Upper lobe of left lung (tissue), 6 donors: ENCODE data around the gene RGL4. TPM values are rescaled to one million over a fixed set of nuclear protein-coding genes. Genes with fewer than 3 reads are reported as not detected.
A peak's percentile ranks its signal among the peaks of the same experiment; 100 is the strongest.

ENCODE experiments used
- ATAC-seq, 2 donors: fragments of 200-7000 bp; cut with Tn5 transposase; one replicate each; pipeline ENCODE4 v1.9.1; 2022; ENCODE audit warnings: mild to moderate bottlenecking in 2 of 2, moderate library complexity in 2 of 2; ENCODE audit not compliant: low FRiP score in 2 of 2
- DNase-seq, 2 donors: peaks; one replicate each; pipeline ENCODE4 v3.0.0-alpha.2; 2019 to 2020
- H3K27ac ChIP-seq, 4 donors: fragments of 200-600 bp; sonication (generic); one replicate each; pipeline ENCODE4 v1.5.1; 2016 to 2019
- H3K27me3 ChIP-seq, 4 donors: fragments of 200-600 bp; sonication (generic); one replicate each; pipeline ENCODE4 v1.5.1; 2017 to 2019
- H3K36me3 ChIP-seq, 4 donors: fragments of 200-600 bp; sonication (generic); one replicate each; pipeline ENCODE4 v1.5.1; 2016 to 2019
- H3K4me1 ChIP-seq, 4 donors: fragments of 200-600 bp; sonication (generic); one replicate each; pipeline ENCODE4 v1.5.1; 2018 to 2019
- H3K4me3 ChIP-seq, 4 donors: fragments of 200-600 bp; sonication (generic); one replicate each; pipeline ENCODE4 v1.5.1; 2017 to 2019; ENCODE audit warnings: mild to moderate bottlenecking in 2 of 4, moderate library complexity in 1 of 4
- H3K9me3 ChIP-seq, 4 donors: fragments of 200-600 bp; sonication (generic); one replicate each; pipeline ENCODE4 v1.5.1; 2018 to 2019
- CTCF ChIP-seq, 6 experiments: fragments of 450-650 bp in 4 of 6; fragments of 200-600 bp in 2 of 6; sonication (generic) in 2 of 6; IDR thresholded peaks; one replicate each; pipeline ENCODE4 v1.5.1; 2016 to 2019; ENCODE audit warnings: antibody characterized with exemption in 6 of 6
- EP300 ChIP-seq, 4 donors: sonication (generic); formaldehyde crosslinking; IDR thresholded peaks; one replicate each; pipeline ENCODE4 v1.5.1; 2017; ENCODE audit warnings: antibody characterized with exemption in 4 of 4, control low read depth in 2 of 4
- POLR2A ChIP-seq, 4 donors: fragments of 450-650 bp; IDR thresholded peaks; one replicate each; pipeline ENCODE4 v1.5.1; 2016 to 2017; ENCODE audit warnings: antibody characterized with exemption in 4 of 4, mild to moderate bottlenecking in 2 of 4
- POLR2AphosphoS5 ChIP-seq, 2 donors: sonication (generic); formaldehyde crosslinking; IDR thresholded peaks; one replicate each; pipeline ENCODE4 v1.5.1; 2017; ENCODE audit warnings: antibody characterized with exemption in 2 of 2
- WGBS, 2 donors: methylation state at CpG; one replicate each; pipeline ENCODE4 v1.1.5; 2017 to 2018; 5-methylcytosine and 5-hydroxymethylcytosine counted together
- total RNA-seq, 6 donors: library from RNA; depleted of rRNA in 4 of 6; stranded (reverse); fragments of >200 nt in 4 of 6; gene quantifications; one replicate each; pipeline versions ENCODE4 v1.1.0 to v1.2.1, GENCODE V29; 2016 to 2021
- donor health status: DM: no; HTN: no; CAD: no; lungs with moderate emphysema.
- donor health status: DM: no; HTN: yes; CAD: no; lungs with severe emphysema.

The RGL4 gene
- total RNA-seq, 6 donors from 2014 or later: 0.67 to 4.0 (median 2.6) TPM; not detected in 1

GRCh38 chr22:23677701-23677995 lies 13.2 kb upstream of the RGL4 start:
- Histone ChIP-seq H3K9me3 (no peaks in the 10 kb centered on the region), H3K4me3 (no peak overlapping the region), H3K4me1 (peaks cover 3 to 13% (median 8%) of the 10 kb centered on the region in 4 donors), H3K27ac (no peak overlapping the region), H3K27me3 (no peaks in the 10 kb centered on the region), H3K36me3 (peaks cover 0 to 18% (median 11%) of the 10 kb centered on the region in 4 donors)
- TF ChIP-seq POLR2A (IDR thresholded peaks at IDR 0.05): no peak
- TF ChIP-seq EP300 (IDR thresholded peaks at IDR 0.05): no peak
- TF ChIP-seq POLR2AphosphoS5 (IDR thresholded peaks at IDR 0.05): no peak
- no peak for TF ChIP-seq CTCF (IDR thresholded peaks at IDR 0.05)
- DNase-seq: no peak
- no peak for ATAC-seq
- 95 to 98% methylated on average over 6 of the region's 6 CpGs for WGBS, 2 donors

- H3K36me3 ChIP-seq: peaks cover 0 to 23% (median 15%) of the 10 kb centered on the region in 4 donors
- H3K4me1 ChIP-seq: peaks cover 3 to 13% (median 8%) of the 10 kb centered on the region in 4 donors
- no peak for TF ChIP-seq CTCF (IDR thresholded peaks at IDR 0.05)
- ATAC-seq: no peak
- H3K27me3 ChIP-seq: no peaks in the 10 kb centered on the region
- H3K9me3 ChIP-seq: no peaks in the 10 kb centered on the region
- 95 to 96% methylated on average over 6 of the region's 6 CpGs for WGBS, 2 donors
- DNase-seq: no peak
- H3K4me3 ChIP-seq: no peak overlapping the region
- no peak overlapping the region for H3K27ac ChIP-seq
These were observed 12.7 kb upstream of the RGL4 start for GRCh38 chr22:23678133-23678532.

GRCh38 chr22:23681026-23681809 lies 9.6 kb upstream of the RGL4 start:
- TF ChIP-seq CTCF (IDR thresholded peaks at IDR 0.05) (no peak), POLR2AphosphoS5 (IDR thresholded peaks at IDR 0.05) (no peak), EP300 (IDR thresholded peaks at IDR 0.05) (no peak), POLR2A (IDR thresholded peaks at IDR 0.05) (no peak)
- no peak for ATAC-seq
- 89 to 97% methylated on average over 3 to 4 of the region's 5 CpGs for WGBS, 2 donors
- Histone ChIP-seq H3K27ac (no peak overlapping the region), H3K36me3 (peaks cover 0 to 32% (median 20%) of the 10 kb centered on the region in 4 donors), H3K4me3 (no peak overlapping the region), H3K4me1 (peaks cover 0 to 5% (median 1%) of the 10 kb centered on the region in 4 donors), H3K27me3 (no peaks in the 10 kb centered on the region), H3K9me3 (no peaks in the 10 kb centered on the region)
- no peak for DNase-seq

- WGBS, 2 donors: 59 to 74% methylated on average over 5 of the region's 5 CpGs
- ATAC-seq (peak in 1 of 2 donors; percentile 45), DNase-seq (no peak)
- Histone ChIP-seq H3K27me3 (no peaks in the 10 kb centered on the region), H3K9me3 (no peaks in the 10 kb centered on the region), H3K4me3 (no peak overlapping the region), H3K36me3 (peaks cover 0 to 32% (median 20%) of the 10 kb centered on the region in 4 donors), H3K4me1 (no peaks in the 10 kb centered on the region), H3K27ac (no peak overlapping the region)
- TF ChIP-seq CTCF (IDR thresholded peaks at IDR 0.05) (no peak), POLR2A (IDR thresholded peaks at IDR 0.05) (no peak), EP300 (IDR thresholded peaks at IDR 0.05) (no peak), POLR2AphosphoS5 (IDR thresholded peaks at IDR 0.05) (no peak)
These were observed 8.7 kb upstream of the RGL4 start for GRCh38 chr22:23682077-23682476.

- DNase-seq (no peak), ATAC-seq (no peak)
- WGBS, 2 donors: 68 to 78% methylated on average over 4 of the region's 4 CpGs
- H3K4me1 ChIP-seq: no peaks in the 10 kb centered on the region
- TF ChIP-seq POLR2AphosphoS5 (IDR thresholded peaks at IDR 0.05): no peak
- TF ChIP-seq CTCF (IDR thresholded peaks at IDR 0.05): no peak
- TF ChIP-seq POLR2A (IDR thresholded peaks at IDR 0.05): no peak
- TF ChIP-seq EP300 (IDR thresholded peaks at IDR 0.05): no peak
- no peak overlapping the region for H3K4me3 ChIP-seq
- peaks cover 0 to 32% (median 20%) of the 10 kb centered on the region in 4 donors for H3K36me3 ChIP-seq
- no peak overlapping the region for H3K27ac ChIP-seq
- no peaks in the 10 kb centered on the region for H3K27me3 ChIP-seq
- H3K9me3 ChIP-seq: no peaks in the 10 kb centered on the region
These were observed 7.9 kb upstream of the RGL4 start for GRCh38 chr22:23682827-23683355.
